ENCODE data around the gene PRSS50.
A peak's percentile ranks its signal among the peaks of the same experiment; 100 is the strongest.

Gene PRSS50

GRCh38 chr3:46671541-46672348, 45.9 kb downstream of the PRSS50 start:
- no peak overlapping the region for H3K27ac ChIP-seq
- no peak for DNase-seq (ENCODE audit: low read depth, low spot score)

GRCh38 chr3:46670891-46671427, 46.7 kb downstream of the PRSS50 start:
- DNase-seq (ENCODE audit: low read depth, low spot score) = no peak
- H3K27ac ChIP-seq = no peak overlapping the region

- no peak for DNase-seq (ENCODE audit: low read depth, low spot score)
- H3K27ac ChIP-seq = no peak overlapping the region
These were observed 47.4 kb downstream of the PRSS50 start for GRCh38 chr3:46670000-46670890.

DNA sequence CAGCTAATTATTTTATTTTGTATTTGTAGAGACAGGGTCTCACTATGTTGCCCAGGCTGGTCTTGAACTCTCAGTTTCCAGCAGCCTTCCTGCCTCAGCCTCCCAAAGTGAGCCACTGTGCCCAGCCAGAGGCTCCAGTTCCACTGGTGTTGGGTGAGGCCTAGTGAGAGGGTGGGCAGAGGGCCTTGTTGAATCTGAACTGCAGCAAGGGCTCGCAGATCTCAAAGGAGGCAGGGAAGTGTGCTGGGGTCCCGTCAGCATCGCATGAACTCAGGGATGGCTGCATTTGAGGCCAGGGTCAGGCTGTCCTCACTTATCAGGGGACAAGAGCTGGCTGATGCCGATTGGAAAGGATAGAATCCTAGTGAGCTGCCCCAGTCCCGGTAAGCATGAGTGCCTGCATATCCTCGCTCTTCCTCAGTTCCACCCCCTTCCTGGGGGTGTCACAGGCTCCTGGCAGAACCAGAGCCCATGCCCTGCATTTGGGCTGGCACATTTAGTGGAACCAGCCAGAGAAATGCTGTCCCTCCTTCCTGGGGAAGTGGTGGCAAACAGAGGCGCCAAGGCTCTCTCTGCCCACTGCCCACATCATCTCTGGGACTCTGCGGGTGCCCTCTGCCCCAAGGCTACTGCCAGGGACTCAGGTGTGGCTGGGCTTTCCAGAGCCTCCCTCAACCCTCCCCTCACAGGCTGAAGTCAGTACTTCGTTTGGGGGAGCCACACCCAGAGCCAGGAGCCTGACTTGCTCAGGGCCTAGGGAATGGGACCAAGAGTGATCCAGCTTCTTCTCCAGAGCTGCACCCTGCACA, 48.3 kb downstream of the PRSS50 start:
- H3K27ac ChIP-seq = peak overlapping the region; percentile 3
- DNase-seq (ENCODE audit: low read depth, low spot score) = no peak

- H3K27ac ChIP-seq = peak overlapping the region; percentile 29
- no peak for DNase-seq (ENCODE audit: low read depth, low spot score)
These were observed 49.1 kb downstream of the PRSS50 start for GRCh38 chr3:46668591-46668990.

GRCh38 chr3:46668116-46668515, 49.6 kb downstream of the PRSS50 start:
- DNase-seq (ENCODE audit: low read depth, low spot score) = no peak
- H3K27ac ChIP-seq = peak overlapping the region; percentile 29

- H3K27ac ChIP-seq = no peak overlapping the region
- no peak for DNase-seq (ENCODE audit: low read depth, low spot score)
These were observed 50.0 kb downstream of the PRSS50 start for GRCh38 chr3:46667657-46668056.

- DNase-seq (ENCODE audit: low read depth, low spot score) = no peak
- no peak overlapping the region for H3K27ac ChIP-seq
These were observed 50.5 kb downstream of the PRSS50 start for GRCh38 chr3:46667061-46667621.

GRCh38 chr3:46666453-46666845, 51.2 kb downstream of the PRSS50 start:
- H3K27ac ChIP-seq = no peak overlapping the region
- no peak for DNase-seq (ENCODE audit: low read depth, low spot score)

DNA sequence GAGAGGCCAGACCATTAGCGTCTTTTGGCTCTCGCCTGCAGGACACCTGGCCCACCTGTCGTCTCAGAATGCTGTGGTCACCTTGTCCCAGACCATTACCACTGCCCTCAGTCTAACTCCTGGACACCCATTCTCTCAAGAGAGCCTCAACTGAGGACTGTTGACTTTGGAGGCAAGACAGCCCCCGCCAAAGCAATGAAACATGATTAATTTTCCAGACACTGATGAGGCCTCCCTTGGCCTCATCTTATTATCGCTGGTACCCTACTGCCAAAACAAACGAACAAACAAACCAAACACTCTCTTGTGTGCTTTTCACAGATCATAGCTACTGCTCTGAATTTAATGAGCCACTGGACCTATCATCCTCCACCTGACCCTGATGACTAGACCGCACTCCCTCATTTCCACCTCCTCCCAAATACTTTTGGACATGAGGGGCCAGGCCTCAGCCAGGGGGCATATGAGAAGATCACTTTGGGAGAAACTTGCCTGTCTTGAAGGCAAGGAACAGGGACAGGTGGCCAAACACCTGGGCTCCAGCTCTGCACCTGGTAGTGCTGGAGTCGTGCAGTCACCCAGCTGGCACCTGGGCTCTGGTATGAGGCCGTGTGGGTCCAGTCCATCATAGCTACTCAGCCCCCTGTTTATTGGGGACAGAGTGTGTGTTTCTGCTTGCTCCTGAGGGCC, 51.8 kb downstream of the PRSS50 start:
- no peak for DNase-seq (ENCODE audit: low read depth, low spot score)
- H3K27ac ChIP-seq = no peak overlapping the region

GRCh38 chr3:46664971-46665762, 52.5 kb downstream of the PRSS50 start:
- no peak overlapping the region for H3K27ac ChIP-seq
- DNase-seq (ENCODE audit: low read depth, low spot score) = no peak

GRCh38 chr3:46664188-46664970, 53.3 kb downstream of the PRSS50 start:
- DNase-seq (ENCODE audit: low read depth, low spot score) = no peak
- no peak overlapping the region for H3K27ac ChIP-seq

DNA sequence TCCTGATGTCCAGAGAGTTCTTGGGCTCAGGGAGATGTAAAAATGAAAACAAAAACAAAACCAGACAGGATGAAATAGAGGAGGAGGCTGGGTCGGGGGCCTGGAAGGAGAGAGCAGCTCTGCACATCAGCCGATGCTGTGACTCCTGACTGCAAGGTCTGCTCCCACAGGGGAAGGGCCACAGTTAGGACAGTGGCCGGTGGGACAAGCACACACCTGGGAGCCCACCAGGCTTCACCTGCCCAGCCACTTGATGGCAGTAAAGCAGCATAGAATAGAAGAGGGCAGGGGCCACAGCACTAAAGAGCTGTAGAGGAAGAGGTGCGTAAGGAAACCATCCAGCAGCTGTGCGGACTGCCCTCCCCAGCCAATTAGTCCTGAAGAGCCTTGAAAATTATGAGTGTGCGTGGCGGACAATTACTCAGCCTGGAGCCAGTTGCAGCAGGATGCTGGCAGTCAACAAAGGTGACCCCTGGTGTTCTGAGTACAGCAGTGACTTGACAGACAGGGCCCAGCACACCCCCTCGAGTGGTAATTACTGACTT, 54.0 kb downstream of the PRSS50 start:
- no peak for DNase-seq (ENCODE audit: low read depth, low spot score)
- no peak overlapping the region for H3K27ac ChIP-seq

DNA sequence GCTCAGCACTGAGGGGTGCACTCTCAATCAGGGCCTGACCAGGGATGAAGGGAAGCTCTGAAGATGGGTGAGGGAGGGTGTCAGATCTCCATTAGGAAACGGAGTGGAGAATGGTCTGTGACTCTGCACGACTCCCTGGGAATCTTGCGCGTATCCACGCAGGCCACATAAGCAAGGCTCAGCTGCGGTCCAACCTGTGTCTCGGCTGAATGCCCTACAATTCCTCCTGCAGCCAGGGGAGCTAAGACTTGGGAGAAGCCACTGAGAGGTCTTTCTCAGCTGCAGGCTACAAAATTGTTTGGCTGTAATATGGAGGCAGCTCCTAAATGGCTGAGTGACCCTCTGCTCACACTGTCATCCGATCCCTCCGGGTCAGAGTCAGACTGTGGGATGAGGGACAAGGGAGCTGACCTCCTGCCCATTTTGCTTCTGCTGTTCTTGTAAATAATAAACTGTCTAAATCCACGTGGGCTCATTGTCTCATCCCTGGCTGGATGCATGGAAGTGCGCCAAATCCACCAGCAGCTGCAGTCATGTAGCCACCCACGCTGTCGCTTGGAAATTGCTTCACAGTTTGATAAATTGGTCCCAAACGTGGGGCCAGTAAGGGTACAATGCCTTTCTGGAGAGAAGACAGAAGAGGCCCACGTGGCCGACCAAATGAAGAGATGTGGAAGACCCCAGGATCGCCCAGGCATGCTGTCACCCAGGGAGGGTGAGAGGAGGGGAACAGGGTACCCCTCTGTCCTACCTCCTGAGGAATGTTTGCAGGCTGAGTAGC, 54.7 kb downstream of the PRSS50 start:
- no peak overlapping the region for H3K27ac ChIP-seq
- no peak for DNase-seq (ENCODE audit: low read depth, low spot score)
